Hepatocyte (in vitro differentiated cells): ENCODE results near the gene CD70.
"Not testable (repeated sequence)": the region's sequence is repeated elsewhere in the genome, so short reads cannot be mapped to it uniquely, and the experiment has no call there.

Source experiments
- EZH2 ChIP-seq: fragments of 200-600 bp; sonication (generic); IDR thresholded peaks from 2 replicates; pipeline ENCODE4 v1.6.1; 2016; ENCODE audit warnings: antibody characterized with exemption, mild to moderate bottlenecking, borderline replicate concordance
- TF ChIP-seq, protein P1 (sequence below): fragments of 200-600 bp; sonication (generic); IDR thresholded peaks from 2 replicates; pipeline ENCODE4 v1.5.1; 2016; ENCODE audit warnings: antibody characterized with exemption, mild to moderate bottlenecking; ENCODE audit not compliant: poor library complexity

DNA sequence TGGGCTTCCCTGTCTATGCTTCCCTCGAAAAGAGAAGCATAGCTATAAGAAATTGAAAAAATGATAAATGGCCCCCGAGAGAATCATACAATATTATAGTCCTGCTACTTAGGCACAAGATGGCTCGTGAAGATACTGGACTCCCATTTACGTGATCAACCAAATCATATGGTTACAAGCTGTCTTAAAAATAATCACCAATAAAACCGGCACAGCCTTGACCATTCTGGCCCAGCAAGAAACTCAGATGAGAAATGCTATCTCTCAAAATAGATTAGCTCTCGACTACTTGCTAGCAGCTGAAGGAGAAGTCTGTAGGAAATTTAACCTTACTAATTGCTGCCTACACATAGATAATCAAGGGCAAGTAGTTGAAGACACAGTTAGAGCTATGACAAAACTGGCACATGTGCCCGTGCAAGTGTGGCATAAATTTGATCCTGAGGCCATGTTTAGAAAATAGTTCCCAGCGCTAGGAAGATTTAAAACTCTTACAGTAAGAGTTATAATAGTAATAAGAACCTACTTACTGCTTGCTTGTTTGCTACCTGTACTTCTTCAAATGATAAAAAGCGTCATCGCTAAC, 10.1 kb upstream of the CD70 start:
- TF ChIP-seq, protein P1, sequence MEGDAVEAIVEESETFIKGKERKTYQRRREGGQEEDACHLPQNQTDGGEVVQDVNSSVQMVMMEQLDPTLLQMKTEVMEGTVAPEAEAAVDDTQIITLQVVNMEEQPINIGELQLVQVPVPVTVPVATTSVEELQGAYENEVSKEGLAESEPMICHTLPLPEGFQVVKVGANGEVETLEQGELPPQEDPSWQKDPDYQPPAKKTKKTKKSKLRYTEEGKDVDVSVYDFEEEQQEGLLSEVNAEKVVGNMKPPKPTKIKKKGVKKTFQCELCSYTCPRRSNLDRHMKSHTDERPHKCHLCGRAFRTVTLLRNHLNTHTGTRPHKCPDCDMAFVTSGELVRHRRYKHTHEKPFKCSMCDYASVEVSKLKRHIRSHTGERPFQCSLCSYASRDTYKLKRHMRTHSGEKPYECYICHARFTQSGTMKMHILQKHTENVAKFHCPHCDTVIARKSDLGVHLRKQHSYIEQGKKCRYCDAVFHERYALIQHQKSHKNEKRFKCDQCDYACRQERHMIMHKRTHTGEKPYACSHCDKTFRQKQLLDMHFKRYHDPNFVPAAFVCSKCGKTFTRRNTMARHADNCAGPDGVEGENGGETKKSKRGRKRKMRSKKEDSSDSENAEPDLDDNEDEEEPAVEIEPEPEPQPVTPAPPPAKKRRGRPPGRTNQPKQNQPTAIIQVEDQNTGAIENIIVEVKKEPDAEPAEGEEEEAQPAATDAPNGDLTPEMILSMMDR, result not testable (repeated sequence)
- not testable (repeated sequence) for TF ChIP-seq EZH2
